SH-SY5Y (cell line): Measurements from ENCODE around the gene CDH22.

Experiments
- GATA2 ChIP-seq: IDR thresholded peaks from 2 replicates; pipeline ENCODE4 v1.6.1; 2011; ENCODE audit warnings: mild to moderate bottlenecking, low read depth, low read length
- GATA3 ChIP-seq: IDR thresholded peaks from 2 replicates; pipeline ENCODE4 v1.6.1; 2011; ENCODE audit warnings: low read depth, mild to moderate bottlenecking, low read length, moderate library complexity

The CDH22 gene

GRCh38 chr20:46243707-46244628, 64.3 kb downstream of the CDH22 start:
- TF ChIP-seq GATA2 (no peak), GATA3 (no peak)

- TF ChIP-seq GATA2 (no peak), GATA3 (no peak)
These were observed 65.9 kb downstream of the CDH22 start for GRCh38 chr20:46242390-46242789.

GRCh38 chr20:46240881-46241280, 67.4 kb downstream of the CDH22 start:
- TF ChIP-seq GATA2, result no peak

- TF ChIP-seq GATA3, result no peak
These were observed 68.2 kb downstream of the CDH22 start for GRCh38 chr20:46240065-46240464.

- no peak for TF ChIP-seq GATA3
- no peak for TF ChIP-seq GATA2
These were observed 70.6 kb downstream of the CDH22 start for GRCh38 chr20:46237736-46238135.

- TF ChIP-seq GATA3, result no peak
- no peak for TF ChIP-seq GATA2
These were observed 71.1 kb downstream of the CDH22 start for GRCh38 chr20:46237227-46237626.

GRCh38 chr20:46235077-46235476, 73.2 kb downstream of the CDH22 start:
- TF ChIP-seq GATA2 (no peak), GATA3 (no peak)

- no peak for TF ChIP-seq GATA2
- no peak for TF ChIP-seq GATA3
These were observed 74.6 kb downstream of the CDH22 start for GRCh38 chr20:46233701-46234100.

- no peak for TF ChIP-seq GATA3
These were observed 75.8 kb downstream of the CDH22 start for GRCh38 chr20:46232539-46232938.

GRCh38 chr20:46230801-46231282, 77.5 kb downstream of the CDH22 start:
- no peak for TF ChIP-seq GATA2
- no peak for TF ChIP-seq GATA3

- TF ChIP-seq GATA2 (no peak), GATA3 (no peak)
These were observed 78.2 kb downstream of the CDH22 start for GRCh38 chr20:46230106-46230491.

- TF ChIP-seq GATA2 (no peak), GATA3 (no peak)
These were observed 78.7 kb downstream of the CDH22 start for GRCh38 chr20:46229478-46230105.

- TF ChIP-seq GATA2, result no peak
- TF ChIP-seq GATA3, result no peak
These were observed 79.6 kb downstream of the CDH22 start for GRCh38 chr20:46228670-46229069.

- TF ChIP-seq GATA3 (no peak), GATA2 (no peak)
These were observed 81.0 kb downstream of the CDH22 start for GRCh38 chr20:46227272-46227767.

GRCh38 chr20:46226602-46227001, 81.7 kb downstream of the CDH22 start:
- TF ChIP-seq GATA3 (no peak), GATA2 (no peak)
